ELR (cell line): Measurements from ENCODE around the gene CDKL5.
A peak's percentile ranks its signal among the peaks of the same experiment; 100 is the strongest.

ENCODE experiments used
- DNase-seq: peaks from one replicate; pipeline ENCODE4 v3.0.0-alpha.2; 2015; ENCODE audit warnings: low read depth

Gene CDKL5

GRCh38 chrX:18698737-18699650 is 273.6 kb downstream of the CDKL5 start:
- DNase-seq: no peak

GRCh38 chrX:18701621-18702361 is 276.4 kb downstream of the CDKL5 start:
- DNase-seq: no peak

GRCh38 chrX:18702362-18703195 is 277.2 kb downstream of the CDKL5 start:
- DNase-seq: peak; percentile 42
